K562 (cell line): ENCODE measurements around the gene SLC28A1. TPM values are rescaled to one million over a fixed set of nuclear protein-coding genes. Genes with fewer than 3 reads are reported as not detected.

Source experiments
- ATAC-seq: fragments of 200-7000 bp; cut with Tn5 transposase; 3 replicates; pipeline ENCODE4 v1.9.1; 2020; ENCODE audit warnings: moderate library complexity
- BruUV-seq: library from RNA; stranded (reverse); fragments of 400-500 nt; replicated peaks from 2 replicates; lab custom pipeline; 2021; lab: Mats Ljungman, UMichigan
- CTCF ChIA-PET: fragments of 300-600 bp; formaldehyde crosslinking; extraction: SDS; loops from one replicate; lab custom pipeline; 2021; ENCODE audit warnings: low intra/inter-chr PET ratio; lab: Yijun Ruan, JAX
- POLR2A ChIA-PET: fragments of 300-600, 350-650 bp; sonication (Branson Sonifier 250); formaldehyde crosslinking; extraction: SDS; loops from one replicate; lab custom pipeline; 2021; ENCODE audit warnings: antibody characterized with exemption, inconsistent platforms; lab: Yijun Ruan, JAX
- DNase-seq, 4 experiments: peaks; one replicate each; pipeline versions ENCODE4 v3.0.0 to v3.0.0-alpha.2; 2011 to 2018; ENCODE audit warnings: low spot score in 3 of 4, mixed read lengths in 3 of 4; ENCODE audit errors: extremely low read depth in 1 of 4
- FAIRE-seq: peaks from 2 replicates; lab custom pipeline; 2011; peaks lifted over from hg19 to GRCh38; lab: Jason Lieb, UNC
- H2AFZ ChIP-seq: 2 replicates; pipeline ENCODE4 v1.6.0; 2011; ENCODE audit warnings: low read depth, low read length, control low read depth, inconsistent platforms
- H3K27ac ChIP-seq: fragments of 200-600 bp; 3 replicates; pipeline ENCODE4 v1.8.0; 2011; ENCODE audit warnings: low read depth, mild to moderate bottlenecking, control low read depth, inconsistent platforms, low read length, moderate library complexity, mixed read lengths; ENCODE audit errors: extremely low read depth
- H3K27me3 ChIP-seq, 2 experiments: fragments of 300-600 bp in 1 of 2; 2 replicates in 1 of 2; 3 replicates in 1 of 2; pipeline versions ENCODE4 v1.6.0 to v1.8.0; 2011; ENCODE audit warnings: inconsistent platforms in 2 of 2, low read length in 2 of 2, mild to moderate bottlenecking in 1 of 2, mixed read lengths in 1 of 2, moderate library complexity in 1 of 2; ENCODE audit not compliant: control insufficient read depth in 2 of 2, insufficient read depth in 2 of 2
- H3K36me3 ChIP-seq: fragments of 300-600 bp; 3 replicates; pipeline ENCODE4 v1.8.0; 2011; ENCODE audit warnings: mild to moderate bottlenecking, low read length, inconsistent platforms; ENCODE audit not compliant: control insufficient read depth, insufficient read depth
- H3K4me1 ChIP-seq, 2 experiments: fragments of 200-600 bp in 1 of 2; replicated peaks in 1 of 2; 2 replicates in 1 of 2; 3 replicates in 1 of 2; pipeline versions ENCODE4 v1.5.1 to v1.8.0; 2011; ENCODE audit warnings: inconsistent platforms in 2 of 2, low read length in 2 of 2, mild to moderate bottlenecking in 1 of 2, mixed read lengths in 1 of 2, moderate library complexity in 1 of 2; ENCODE audit not compliant: control insufficient read depth in 2 of 2, insufficient read depth in 2 of 2
- H3K4me2 ChIP-seq: 2 replicates; pipeline ENCODE4 v1.6.1; 2011; ENCODE audit warnings: low read length, control low read depth, inconsistent platforms, mixed read lengths; ENCODE audit not compliant: insufficient read depth
- H3K4me3 ChIP-seq: fragments of 200-600 bp; sonication (generic), shearing (Covaris generic); 2 replicates; pipeline ENCODE4 v1.5.1; 2016; ENCODE audit warnings: control low read depth, inconsistent platforms
- H3K79me2 ChIP-seq: fragments of 200-600 bp; 3 replicates; pipeline ENCODE4 v1.8.0; 2011; ENCODE audit warnings: low read length, inconsistent platforms; ENCODE audit not compliant: control insufficient read depth, insufficient read depth
- H3K9ac ChIP-seq, 2 experiments: 2 replicates each; pipeline versions ENCODE4 v1.6.0 to v1.6.1; 2011; ENCODE audit warnings: low read depth in 2 of 2, low read length in 2 of 2, control low read depth in 1 of 2, inconsistent platforms in 1 of 2, mild to moderate bottlenecking in 1 of 2, mixed read lengths in 1 of 2; ENCODE audit not compliant: insufficient read depth in 1 of 2
- H3K9me1 ChIP-seq: one replicate; pipeline ENCODE4 v1.6.0; 2011; ENCODE audit warnings: inconsistent platforms, mild to moderate bottlenecking, low read length, moderate library complexity; ENCODE audit not compliant: control insufficient read depth, insufficient read depth
- H3K9me3 ChIP-seq: replicated peaks from 2 replicates; pipeline ENCODE4 v1.5.1; 2011; ENCODE audit warnings: low read depth, low read length, inconsistent platforms; ENCODE audit not compliant: control insufficient read depth, insufficient read depth
- H4K20me1 ChIP-seq: replicated peaks from 2 replicates; pipeline ENCODE4 v1.6.1; 2011; ENCODE audit warnings: low read length, inconsistent platforms, mixed read lengths; ENCODE audit not compliant: control insufficient read depth, insufficient read depth
- CAMTA2 ChIP-seq: fragments of 250-450 bp; sonication (Bioruptor Pico); conservative IDR thresholded peaks from 2 replicates; pipeline ENCODE4 v1.5.1; 2022
- CGGBP1 ChIP-seq: fragments of 250-450 bp; sonication (Bioruptor Pico); IDR thresholded peaks from 2 replicates; pipeline ENCODE4 v1.9.0; 2021; ENCODE audit warnings: mild to moderate bottlenecking
- ETV6 ChIP-seq, 3 experiments: fragments of 150-350 bp in 1 of 3; sonication (generic) in 1 of 3; formaldehyde crosslinking in 1 of 3; IDR thresholded peaks; 2 replicates each; pipeline versions ENCODE4 v1.6.1 to v1.8.0; 2014 to 2022; ENCODE audit warnings: borderline replicate concordance in 2 of 3, low read depth in 2 of 3, antibody characterized with exemption in 1 of 3, low read length in 1 of 3, mild to moderate bottlenecking in 1 of 3, missing genetic modification reagents in 1 of 3
- FIP1L1 ChIP-seq: fragments of 200-400 bp; formaldehyde crosslinking; IDR thresholded peaks from 2 replicates; pipeline ENCODE4 v1.6.1; 2018; ENCODE audit warnings: mild to moderate bottlenecking, low read depth, low read length; ENCODE audit not compliant: poor library complexity, severe bottlenecking
- FOS ChIP-seq: IDR thresholded peaks from 3 replicates; pipeline ENCODE4 v1.6.1; 2011; ENCODE audit not compliant: insufficient read length; ENCODE audit errors: extremely low read depth
- GTF2E2 ChIP-seq: fragments of 200-800 bp; sonication (Bioruptor generic); IDR thresholded peaks from 2 replicates; pipeline ENCODE4 v1.6.1; 2016; ENCODE audit warnings: missing genetic modification characterization, missing compliant biosample characterization
- HMG20A ChIP-seq: fragments of 450-650 bp; formaldehyde crosslinking; conservative IDR thresholded peaks from 2 replicates; pipeline ENCODE4 v1.4.0; 2020; ENCODE audit warnings: mild to moderate bottlenecking, mixed read lengths
- IRF9 ChIP-seq: fragments of 450-650 bp; IDR thresholded peaks from 2 replicates; pipeline ENCODE4 v1.6.1; 2016; ENCODE audit warnings: missing biosample characterization, missing genetic modification characterization
- KLF16 ChIP-seq: IDR thresholded peaks from 2 replicates; pipeline ENCODE4 v1.6.1; 2016; ENCODE audit warnings: antibody characterized with exemption
- MAX ChIP-seq: sonication (generic); formaldehyde crosslinking; IDR thresholded peaks from 2 replicates; pipeline ENCODE4 v1.9.0; 2022; ENCODE audit warnings: mild to moderate bottlenecking, missing genetic modification reagents
- NFXL1 ChIP-seq: fragments of 450-650 bp; formaldehyde crosslinking; IDR thresholded peaks from 2 replicates; pipeline ENCODE4 v1.4.0; 2021; ENCODE audit warnings: mild to moderate bottlenecking
- PHTF2 ChIP-seq: fragments of 250-450 bp; sonication (Bioruptor Pico); IDR thresholded peaks from 2 replicates; pipeline ENCODE4 v1.5.0; 2021; ENCODE audit warnings: mild to moderate bottlenecking
- SIX5 ChIP-seq, 2 experiments: IDR thresholded peaks; 2 replicates each; pipeline ENCODE4 v1.6.1; 2011; ENCODE audit warnings: low read length in 2 of 2, borderline replicate concordance in 1 of 2, low read depth in 1 of 2, mild to moderate bottlenecking in 1 of 2, moderate library complexity in 1 of 2; ENCODE audit not compliant: insufficient read depth in 1 of 2
- SMC3 ChIP-seq: conservative IDR thresholded peaks from 2 replicates; pipeline ENCODE4 v1.6.1; 2011; ENCODE audit warnings: low read depth, low read length, improper control_type of control experiment; ENCODE audit not compliant: insufficient read depth
- SP2 ChIP-seq: IDR thresholded peaks from 2 replicates; pipeline ENCODE4 v1.6.1; 2011; ENCODE audit warnings: mild to moderate bottlenecking, low read depth, low read length, moderate library complexity; ENCODE audit not compliant: poor library complexity, severe bottlenecking; ENCODE audit errors: extremely low read depth
- ZNF551 ChIP-seq: fragments of 250-450 bp; sonication (Bioruptor Pico); IDR thresholded peaks from 2 replicates; pipeline ENCODE4 v1.5.0; 2021; ENCODE audit warnings: mild to moderate bottlenecking, moderate library complexity
- ZNF561 ChIP-seq: fragments of 450-650 bp; formaldehyde crosslinking; conservative IDR thresholded peaks from 2 replicates; pipeline ENCODE4 v1.4.0; 2020; ENCODE audit warnings: mild to moderate bottlenecking, moderate library complexity
- ZNF79 ChIP-seq: fragments of 250-450 bp; sonication (Bioruptor Pico); IDR thresholded peaks from 2 replicates; pipeline ENCODE4 v1.4.0; 2020; ENCODE audit warnings: low read depth, mild to moderate bottlenecking, moderate library complexity
- WGBS: fragments of 100-300 bp; shearing (Covaris generic); methylation state at CpG from one replicate; pipeline ENCODE4 v1.1.6; 2016; ENCODE audit warnings: low coverage, mixed read lengths; ENCODE audit not compliant: insufficient coverage; ENCODE audit errors: missing lambda C conversion rate; 5-methylcytosine and 5-hydroxymethylcytosine counted together
- in situ Hi-C: fragments of 300-500 bp; cut with MboI; formaldehyde crosslinking; loops from 4 replicates; pipeline ENCODE4 v1.15.0; 2018; ENCODE audit warnings: inconsistent platforms, mixed read lengths
- intact Hi-C: fragments of 100-400 bp; cut with micrococcal nuclease; formaldehyde crosslinking; loops from 2 replicates; pipeline ENCODE4 v1.14.2; 2022
- polyA plus RNA-seq, 8 experiments: library from polyadenylated mRNA; depleted of rRNA in 4 of 8; stranded (reverse) in 5 of 8; unstranded in 3 of 8; fragments of >200 nt; fragmentation: Nextera tagmentation in 2 of 8; fragmentation: Illumina TruSeq in 1 of 8; extraction: Ambion mirVana in 2 of 8; extraction: Trizol in 1 of 8; gene quantifications; 2 replicates each; pipeline versions ENCODE4 v1.2.1 to v1.2.3, GENCODE V29; 2011 to 2014; ENCODE audit warnings: inconsistent platforms in 1 of 8, missing spikeins in 1 of 8
- total RNA-seq, 7 experiments: library from RNA; depleted of rRNA in 6 of 7; stranded (reverse); fragments of >200 nt in 6 of 7; fragmentation: Illumina TruSeq in 2 of 7; extraction: Trizol in 2 of 7; gene quantifications; 2 replicates each; pipeline versions ENCODE4 v1.2.1 to v1.2.3, GENCODE V29; 2011 to 2021; ENCODE audit warnings: low replicate concordance in 1 of 7

Gene SLC28A1
- total and polyA plus RNA-seq, 9 of the 15 experiments (the other 6 are each of a cell fraction or from before 2014, with no cell fraction given): 0.04 TPM; not detected in 8

- no peak overlapping the region for H3K4me2 ChIP-seq
Observed at GRCh38 chr15:84946772-84947489, 62.5 kb downstream of the SLC28A1 start.

More at GRCh38 chr15:84946772-84947489, 62.5 kb downstream of the SLC28A1 start:
- Histone ChIP-seq H3K9ac (peak overlapping the region in 1 of 2 experiments; percentile 62; a peak in 2 of 4 replicates), H3K4me3 (no peak overlapping the region), H3K36me3 (no peaks in the 10 kb centered on the region), H3K27me3 (no peaks in the 10 kb centered on the region), H3K79me2 (no peaks in the 10 kb centered on the region), H3K9me3 (no peaks in the 10 kb centered on the region), H3K9me1 (no peaks in the 10 kb centered on the region), H4K20me1 (no peaks in the 10 kb centered on the region), H3K27ac (no peak overlapping the region), H3K4me1 (peaks cover 32 to 43% of the 10 kb centered on the region in 2 experiments)
- no TSS peak for BruUV-seq
- in situ Hi-C loops: no loop called here
- ATAC-seq (no peak), DNase-seq (no peak), FAIRE-seq (no peak)
- ChIA-PET POLR2A (interaction anchor here (1.2 kb wide), 1 partner anchor 10 kb away, joined by 5 read pairs; no protein-coding TSS in a partner anchor), CTCF (no interaction called here)
- WGBS: 80% methylated on average over 4 of the region's 5 CpGs
- intact Hi-C loops: no loop called here
- TF ChIP-seq SP2: no peak
- no peak for TF ChIP-seq MAX (CRISPR knock-in tag)
- TF ChIP-seq GTF2E2 (tag): no peak
- no peak for TF ChIP-seq CAMTA2
- no peak for TF ChIP-seq ZNF79 (CRISPR knock-in tag)
- no peak for TF ChIP-seq FIP1L1
- no peak for TF ChIP-seq SMC3
- no peak for TF ChIP-seq CGGBP1 (CRISPR knock-in tag)
- TF ChIP-seq ETV6 (IDR thresholded peaks at IDR 0.05; ENCODE audit: borderline replicate concordance in 1 of 2, low read depth in 2 of 2, low read length in 1 of 2): no peak
- TF ChIP-seq ETV6 (CRISPR knock-in tag; IDR thresholded peaks at IDR 0.05; ENCODE audit: borderline replicate concordance): no peak
- TF ChIP-seq KLF16: no peak
- no peak for TF ChIP-seq ZNF561 (CRISPR knock-in tag)
- no peak for TF ChIP-seq FOS
- TF ChIP-seq SIX5 (IDR thresholded peaks at IDR 0.05; ENCODE audit: borderline replicate concordance in 1 of 2, insufficient read depth in 1 of 2, low read depth in 1 of 2, low read length in 2 of 2): no peak
- TF ChIP-seq ZNF551 (CRISPR knock-in tag): no peak
- TF ChIP-seq IRF9: no peak
- no peak for TF ChIP-seq NFXL1
- TF ChIP-seq PHTF2: no peak
- no peak for TF ChIP-seq HMG20A
- TF ChIP-seq, all 486 proteins: peak for 0
- H2AFZ ChIP-seq: peak overlapping the region; percentile 21; the same call in 1 of the 2 replicates
